Activated CD8-positive, alpha-beta T cell treated with anti-CD3 and anti-CD28 coated beads, Interleukin-2, amount 10 ng/mL, durations not matched to agents 7 days and 5 days (primary cell): ENCODE measurements around the gene PDCD10. TPM values are rescaled to one million over a fixed set of nuclear protein-coding genes. Genes with fewer than 3 reads are reported as not detected.
A peak's percentile ranks its signal among the peaks of the same experiment; 100 is the strongest.

Source experiments
- ATAC-seq: fragments of 150-1000 bp; cut with Tn5 transposase; one replicate; pipeline ENCODE4 v1.10.0; 2021; ENCODE audit warnings: moderate library complexity
- CTCF ChIA-PET: fragments of 350-600 bp; sonication (Branson Sonifier 250); formaldehyde crosslinking; loops from one replicate; lab custom pipeline; 2021; ENCODE audit warnings: antibody characterized with exemption; lab: Charles Lee
- POLR2A ChIA-PET: fragments of 350-600 bp; sonication (Branson Sonifier 250); formaldehyde crosslinking; loops from one replicate; lab custom pipeline; 2021; ENCODE audit warnings: antibody characterized with exemption; lab: Charles Lee
- DNase-seq: peaks from one replicate; pipeline ENCODE4 v3.0.0-alpha.2; 2020
- H3K27ac Mint-ChIP-seq: one replicate; pipeline ENCODE4 v1.8.0; 2021; ENCODE audit warnings: mild to moderate bottlenecking, mixed read lengths
- H3K27me3 Mint-ChIP-seq: one replicate; pipeline ENCODE4 v1.8.0; 2021; ENCODE audit warnings: low read depth, mixed read lengths
- H3K36me3 Mint-ChIP-seq: one replicate; pipeline ENCODE4 v1.8.0; 2021; ENCODE audit warnings: low read depth, mixed read lengths
- H3K4me1 Mint-ChIP-seq: one replicate; pipeline ENCODE4 v1.8.0; 2021; ENCODE audit warnings: low read depth, mixed read lengths
- H3K4me3 Mint-ChIP-seq: one replicate; pipeline ENCODE4 v1.8.0; 2021; ENCODE audit warnings: mild to moderate bottlenecking, mixed read lengths
- H3K9me3 Mint-ChIP-seq: one replicate; pipeline ENCODE4 v1.8.0; 2022; ENCODE audit warnings: mixed read lengths; ENCODE audit not compliant: insufficient read depth
- total RNA-seq, 2 experiments: library from RNA; stranded (reverse); gene quantifications; one replicate each; pipeline ENCODE4 v1.2.3, GENCODE V29; 2021

The PDCD10 gene
- total RNA-seq, 2 experiments from 2014 or later, result 69.6 to 72.2 TPM

DNA sequence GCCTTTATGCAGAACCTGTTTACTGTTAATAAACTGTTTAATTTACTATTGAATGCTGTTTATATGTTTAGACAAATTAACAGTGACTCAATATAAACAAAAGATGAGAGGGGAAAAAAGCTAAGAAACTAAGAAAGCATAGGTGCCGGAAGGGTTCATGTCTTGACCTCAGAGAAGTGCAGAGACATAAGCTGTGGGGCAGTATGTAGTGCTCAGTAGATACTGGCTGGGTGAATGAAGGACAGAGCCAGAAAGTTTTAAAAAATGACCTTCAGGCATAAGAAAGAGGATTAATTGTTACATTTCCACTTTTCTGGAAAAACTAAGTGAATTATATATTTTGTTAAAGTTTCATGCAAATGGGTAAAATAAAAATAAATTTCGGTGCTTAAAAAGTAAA, 15.0 kb upstream of the PDCD10 start:
- Mint-ChIP-seq H3K9me3 (no peaks in the 10 kb centered on the region), H3K4me1 (peaks cover 8% of the 10 kb centered on the region), H3K27ac (no peak overlapping the region), H3K4me3 (no peak overlapping the region), H3K36me3 (no peaks in the 10 kb centered on the region), H3K27me3 (no peaks in the 10 kb centered on the region)
- POLR2A ChIA-PET, result no interaction called here
- ATAC-seq, result no peak
- CTCF ChIA-PET, result interaction anchor here (1.1 kb wide), 3 partner anchors 9 to 65 kb away, joined by 3 to 8 read pairs (median 3); partner anchors contain the start of gene SERPINI1
- DNase-seq, result no peak

DNA sequence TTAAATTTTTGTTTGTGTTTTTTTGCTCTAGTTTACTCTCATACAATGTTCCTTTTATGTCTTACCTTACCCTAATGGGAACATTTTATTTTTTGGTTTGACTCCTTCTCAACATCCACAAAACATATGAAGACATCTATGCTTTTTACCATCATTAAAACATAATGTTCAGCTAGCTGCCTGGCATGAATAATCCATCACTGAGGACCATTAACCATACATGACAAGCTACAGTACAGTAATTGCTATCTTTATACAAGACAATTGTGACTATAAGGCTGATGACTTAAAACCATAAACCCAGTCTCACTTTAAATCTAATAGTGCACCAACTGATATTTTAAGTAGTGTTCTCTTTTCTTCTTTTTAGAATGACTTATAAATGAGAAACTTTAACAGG, 14.5 kb upstream of the PDCD10 start:
- Mint-ChIP-seq H3K36me3 (no peaks in the 10 kb centered on the region), H3K9me3 (no peaks in the 10 kb centered on the region), H3K27me3 (no peaks in the 10 kb centered on the region), H3K27ac (no peak overlapping the region), H3K4me3 (no peak overlapping the region), H3K4me1 (peaks cover 8% of the 10 kb centered on the region)
- DNase-seq, result no peak
- no peak for ATAC-seq
- CTCF ChIA-PET, result interaction anchor here (1.1 kb wide), 1 partner anchor 8 kb away, joined by 8 read pairs; no protein-coding TSS in a partner anchor
- POLR2A ChIA-PET, result no interaction called here

DNA sequence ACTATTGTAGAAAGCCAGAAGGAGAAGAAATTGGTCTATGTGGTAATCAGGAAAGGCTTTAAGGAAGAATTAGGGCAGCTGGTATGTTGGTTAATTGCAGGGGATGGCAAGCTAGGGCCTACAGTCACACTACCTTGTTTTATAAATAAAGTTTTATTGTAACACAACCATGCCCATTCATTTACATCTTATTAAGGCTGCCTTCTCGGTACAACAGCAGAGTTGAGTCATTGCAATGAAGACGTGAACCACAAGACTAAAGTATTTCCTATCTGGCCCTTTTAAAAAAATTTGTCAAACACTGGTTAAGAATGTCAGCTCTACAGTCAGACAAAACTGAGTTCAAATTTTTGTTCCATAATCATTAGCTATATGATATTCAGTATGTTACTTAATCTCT, 9.1 kb upstream of the PDCD10 start:
- H3K4me1 Mint-ChIP-seq, result peaks cover 9% of the 10 kb centered on the region
- no peaks in the 10 kb centered on the region for H3K36me3 Mint-ChIP-seq
- H3K27ac Mint-ChIP-seq, result no peak overlapping the region
- ChIA-PET CTCF (interaction anchor here (1.3 to 1.4 kb wide), 2 partner anchors 8 to 11 kb away, joined by 3 to 5 read pairs; partner anchors contain the start of genes PDCD10 and SERPINI1), POLR2A (no interaction called here)
- H3K27me3 Mint-ChIP-seq, result no peaks in the 10 kb centered on the region
- DNase-seq (no peak), ATAC-seq (no peak)
- H3K9me3 Mint-ChIP-seq, result no peaks in the 10 kb centered on the region
- no peak overlapping the region for H3K4me3 Mint-ChIP-seq

DNA sequence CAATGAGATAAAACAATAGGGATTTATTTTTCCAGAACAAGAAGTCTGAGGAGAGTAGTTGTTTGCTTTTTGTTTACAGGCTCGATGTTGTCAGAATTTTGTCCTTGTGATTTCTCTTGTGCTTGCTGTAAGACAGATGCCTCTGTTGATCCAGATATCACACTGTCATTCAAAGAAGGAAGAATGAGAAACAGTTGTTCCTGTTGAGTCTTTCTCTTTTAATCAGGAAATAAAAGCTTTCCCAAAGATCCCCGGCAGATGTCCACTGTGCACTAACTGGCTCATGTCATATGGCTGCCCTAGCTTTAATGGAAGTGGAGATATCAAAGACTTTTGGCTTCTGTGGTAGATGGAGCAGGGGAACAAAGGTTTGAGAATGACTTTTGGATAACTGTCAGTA, 7.6 kb upstream of the PDCD10 start:
- DNase-seq, result no peak
- Mint-ChIP-seq H3K4me1 (peaks cover 16% of the 10 kb centered on the region), H3K27ac (no peak overlapping the region), H3K4me3 (no peak overlapping the region), H3K36me3 (no peaks in the 10 kb centered on the region), H3K27me3 (no peaks in the 10 kb centered on the region), H3K9me3 (no peaks in the 10 kb centered on the region)
- ATAC-seq, result no peak
- POLR2A ChIA-PET, result no interaction called here
- CTCF ChIA-PET, result interaction anchor here (1.6 to 1.7 kb wide), 2 partner anchors 14 to 23 kb away, joined by 3 to 5 read pairs; no protein-coding TSS in a partner anchor

DNA sequence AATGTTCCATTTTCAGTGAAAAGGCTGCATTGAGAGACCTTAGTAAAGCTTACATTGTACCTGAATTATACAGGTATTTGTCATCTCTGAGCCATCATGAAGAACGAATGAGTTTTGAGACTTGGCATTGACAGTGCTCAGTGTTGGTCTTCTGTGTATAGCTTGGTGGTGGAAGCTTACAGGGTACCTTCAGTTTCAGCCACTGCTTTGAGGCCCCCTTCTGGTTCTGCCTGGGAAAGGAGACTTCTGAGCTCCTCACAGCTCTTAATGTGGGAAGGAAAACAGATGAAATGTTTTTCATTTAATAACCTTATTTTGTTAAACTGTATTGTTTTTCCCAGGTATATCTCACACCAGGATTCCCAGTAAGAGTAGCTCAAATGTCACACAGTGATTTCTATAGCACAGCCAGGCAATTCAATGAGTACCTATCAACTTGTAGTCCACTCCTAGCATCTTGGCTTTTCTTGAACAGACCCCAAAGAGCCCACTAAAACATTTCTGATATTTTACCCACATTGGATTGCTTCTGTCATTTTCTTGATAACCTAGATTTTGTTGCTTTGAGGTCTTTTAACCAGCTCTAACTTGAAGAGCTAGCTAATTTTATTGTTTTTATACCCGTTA, 6.4 kb upstream of the PDCD10 start:
- no peaks in the 10 kb centered on the region for H3K27me3 Mint-ChIP-seq
- ATAC-seq, result peak; percentile 97
- no peak overlapping the region for H3K27ac Mint-ChIP-seq
- H3K4me1 Mint-ChIP-seq, result peaks cover 16% of the 10 kb centered on the region
- peak; percentile 55 for DNase-seq
- H3K9me3 Mint-ChIP-seq, result no peaks in the 10 kb centered on the region
- no peaks in the 10 kb centered on the region for H3K36me3 Mint-ChIP-seq
- POLR2A ChIA-PET, result no interaction called here
- H3K4me3 Mint-ChIP-seq, result no peak overlapping the region
- CTCF ChIA-PET, result interaction anchor here (0.8 to 3.0 kb wide), 14 partner anchors 9 to 361 kb away, joined by 3 to 30 read pairs (median 4); partner anchors contain the start of gene ZBBX

DNA sequence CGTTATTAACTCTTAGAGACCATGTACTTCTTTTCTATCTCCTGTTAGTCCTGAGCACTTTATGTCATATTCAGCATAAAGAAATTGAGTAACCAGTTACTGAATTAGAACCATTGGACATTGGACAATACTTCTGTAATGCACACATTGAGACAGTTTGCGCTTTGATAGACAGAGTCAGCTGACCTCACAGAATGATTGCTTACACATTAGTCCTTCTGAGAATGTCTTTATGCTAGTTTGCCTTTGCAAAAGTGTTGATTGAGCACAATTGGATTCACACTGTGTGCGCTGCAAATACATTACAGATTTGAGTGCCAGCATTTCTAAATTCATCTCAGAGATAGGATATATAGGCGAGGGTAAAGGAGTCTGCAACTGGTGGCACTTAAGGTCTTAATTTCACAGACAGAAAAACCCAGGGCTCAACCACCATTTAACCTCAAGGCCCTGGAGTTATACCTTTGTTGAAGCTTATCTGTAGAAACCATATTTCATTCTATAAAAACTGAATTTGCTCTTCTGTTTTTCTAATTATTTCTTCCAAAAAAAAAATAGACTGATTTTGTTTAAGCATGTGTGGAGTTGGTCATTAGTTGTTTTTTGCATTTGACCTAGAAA, 4.6 kb upstream of the PDCD10 start:
- ChIA-PET CTCF (interaction anchor here (3.0 kb wide), 1 partner anchor 359 kb away, joined by 30 read pairs; the partner anchor contains the start of gene ZBBX), POLR2A (no interaction called here)
- Mint-ChIP-seq H3K27ac (no peak overlapping the region), H3K4me3 (no peak overlapping the region), H3K36me3 (no peaks in the 10 kb centered on the region), H3K4me1 (peaks cover 16% of the 10 kb centered on the region), H3K27me3 (no peaks in the 10 kb centered on the region), H3K9me3 (no peaks in the 10 kb centered on the region)
- DNase-seq, result no peak
- ATAC-seq, result no peak

DNA sequence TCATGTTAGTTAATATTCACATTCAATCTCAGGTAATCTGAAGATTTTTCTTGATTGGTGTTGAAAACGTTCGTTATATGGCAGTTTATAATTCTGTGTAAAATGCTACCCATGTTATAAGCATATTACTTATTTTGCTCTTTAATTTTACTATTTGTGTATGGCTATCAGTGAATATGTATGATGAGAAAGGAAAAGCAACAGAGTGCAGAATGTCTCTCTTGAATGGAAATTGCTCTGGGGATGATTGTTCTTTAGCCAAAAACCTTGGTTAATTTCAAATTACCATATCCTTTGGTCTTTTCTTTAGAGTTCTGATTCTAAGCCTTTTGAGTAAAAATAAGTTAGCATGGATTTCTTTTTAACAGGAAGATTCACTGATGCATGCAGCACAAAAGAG, 3.3 kb upstream of the PDCD10 start:
- ChIA-PET CTCF (no interaction called here), POLR2A (no interaction called here)
- Mint-ChIP-seq H3K27ac (no peak overlapping the region), H3K4me1 (peaks cover 15% of the 10 kb centered on the region), H3K9me3 (no peaks in the 10 kb centered on the region), H3K27me3 (no peaks in the 10 kb centered on the region), H3K36me3 (no peaks in the 10 kb centered on the region), H3K4me3 (no peak overlapping the region)
- DNase-seq (no peak), ATAC-seq (no peak)

DNA sequence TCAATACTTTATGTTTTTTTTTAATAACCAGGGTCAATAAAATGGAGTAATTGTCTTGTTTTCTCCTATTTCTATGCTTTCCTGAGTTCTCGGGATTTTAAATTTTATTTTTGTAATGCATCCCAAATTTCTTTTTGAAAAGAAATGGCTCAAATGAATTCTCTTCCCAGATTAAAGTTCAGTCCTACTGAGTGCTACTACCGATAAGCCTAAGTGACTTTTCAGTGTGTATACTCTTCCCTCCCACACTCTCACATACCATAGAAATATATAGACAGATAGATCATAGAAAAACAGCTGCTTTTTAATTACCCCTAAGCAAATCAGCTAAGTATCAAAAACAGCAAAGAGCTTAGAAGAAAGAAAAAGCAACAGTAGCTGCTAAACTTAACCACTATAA, 2.3 kb upstream of the PDCD10 start:
- H3K4me1 Mint-ChIP-seq, result peaks cover 25% of the 10 kb centered on the region
- CTCF ChIA-PET, result interaction anchor here (0.6 to 3.1 kb wide), 3 partner anchors 46 to 1950 kb away, joined by 3 to 13 read pairs (median 7); no protein-coding TSS in a partner anchor

DNA sequence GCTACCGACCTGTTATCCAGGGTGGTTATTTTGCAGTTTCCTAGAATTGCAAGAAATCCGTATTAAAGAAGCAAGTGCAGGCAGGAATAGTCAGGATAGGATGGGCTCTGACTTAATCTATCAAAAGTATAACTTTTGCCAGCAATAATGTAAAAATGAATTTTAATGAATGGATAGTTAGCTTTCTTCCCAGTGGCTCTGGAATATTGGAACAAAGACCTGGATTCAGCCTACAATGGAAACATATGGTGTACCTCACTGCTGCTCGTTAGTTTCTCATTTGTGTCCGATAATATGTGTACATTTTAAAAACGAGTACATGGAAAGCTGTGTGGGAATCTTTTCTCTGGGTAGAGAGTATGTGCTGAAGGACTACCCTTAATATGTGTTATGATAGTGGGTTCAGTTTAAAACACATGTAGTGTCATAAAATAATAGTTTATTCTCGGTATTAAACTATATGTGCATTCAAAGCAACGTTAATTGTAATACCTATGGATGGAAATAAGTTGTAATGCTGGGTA, 1.6 kb upstream of the PDCD10 start:
- peaks cover 32% of the 10 kb centered on the region for H3K4me1 Mint-ChIP-seq
- H3K36me3 Mint-ChIP-seq, result peaks cover 8% of the 10 kb centered on the region
- no peak overlapping the region for H3K27ac Mint-ChIP-seq
- no peak for DNase-seq
- no peak overlapping the region for H3K4me3 Mint-ChIP-seq
- no peaks in the 10 kb centered on the region for H3K27me3 Mint-ChIP-seq
- no peaks in the 10 kb centered on the region for H3K9me3 Mint-ChIP-seq
- ChIA-PET POLR2A (interaction anchor here (1.0 kb wide), 1 partner anchor 23 kb away, joined by 4 read pairs; no protein-coding TSS in a partner anchor), CTCF (interaction anchor here (0.6 to 3.1 kb wide), 6 partner anchors 8 to 1951 kb away, joined by 3 to 13 read pairs (median 4); no protein-coding TSS in a partner anchor)
- no peak for ATAC-seq

More for the DNA sequence above, 2.3 kb upstream of the PDCD10 start:
- Mint-ChIP-seq H3K9me3 (no peaks in the 10 kb centered on the region), H3K4me3 (no peak overlapping the region), H3K27me3 (no peaks in the 10 kb centered on the region), H3K27ac (no peak overlapping the region), H3K36me3 (peaks cover 8% of the 10 kb centered on the region)
- POLR2A ChIA-PET, result no interaction called here
- DNase-seq (no peak), ATAC-seq (no peak)

DNA sequence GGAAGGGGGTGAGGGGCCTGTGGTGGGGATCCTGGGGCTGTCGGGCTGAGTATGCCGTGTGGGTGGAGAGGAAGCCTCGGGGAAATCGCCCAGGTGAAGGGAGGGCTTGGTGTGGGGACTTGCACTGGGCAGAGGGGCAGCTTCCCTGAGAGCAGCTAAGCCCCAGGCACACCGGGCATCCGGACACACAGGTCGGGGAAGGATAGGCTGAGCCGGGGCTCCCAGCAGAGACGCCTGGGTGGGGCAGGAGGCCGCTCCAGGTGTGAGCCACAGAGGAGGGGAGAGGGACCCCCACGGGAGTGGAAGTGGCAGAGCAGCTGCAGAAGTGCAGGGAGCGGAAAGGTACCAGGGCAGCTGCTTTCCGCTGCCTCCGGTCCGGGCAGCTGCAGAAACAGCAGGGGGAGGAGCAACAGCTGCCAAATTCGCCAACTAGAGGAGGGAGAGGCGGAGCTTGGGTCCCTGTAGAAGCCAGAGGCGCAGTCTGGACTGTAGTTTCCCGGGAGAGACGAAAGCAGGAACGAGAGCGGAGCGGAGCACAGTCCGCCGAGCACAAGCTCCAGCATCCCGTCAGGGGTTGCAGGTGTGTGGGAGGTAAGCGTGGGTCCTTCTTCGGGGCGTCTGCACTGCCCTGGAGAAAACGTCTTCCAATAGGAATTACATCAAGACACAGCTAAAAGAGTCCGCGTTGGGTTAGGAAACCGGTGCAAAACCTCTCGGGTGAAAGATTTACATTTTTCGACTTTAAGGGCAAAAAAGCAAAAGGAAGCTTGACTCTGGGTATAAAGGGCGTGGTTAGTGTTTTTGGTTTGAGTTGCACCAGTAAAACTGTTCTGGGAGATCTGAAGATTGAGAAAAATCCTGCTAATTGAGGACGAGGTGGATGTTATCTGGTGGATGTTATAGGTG, 794 bp upstream of the PDCD10 start, which contains the start of gene SERPINI1:
Gene SERPINI1 (plus strand): TSS at position 489 of the 906 bp plus-strand sequence. CDS start 53,408 bp downstream, outside the sequence.
- POLR2A ChIA-PET, result interaction anchor here (0.5 to 1.0 kb wide), 3 partner anchors 15 to 32 kb away, joined by 3 to 4 read pairs (median 3); no protein-coding TSS in a partner anchor
- CTCF ChIA-PET, result interaction anchor here (1.1 to 3.1 kb wide), 5 partner anchors 9 to 146 kb away, joined by 3 to 13 read pairs (median 5); no protein-coding TSS in a partner anchor
- DNase-seq (peak; percentile 86), ATAC-seq (peak; percentile 64)
- H3K4me1 Mint-ChIP-seq, result peaks cover 32% of the 10 kb centered on the region
- H3K9me3 Mint-ChIP-seq, result no peaks in the 10 kb centered on the region
- H3K27me3 Mint-ChIP-seq, result no peaks in the 10 kb centered on the region
- H3K36me3 Mint-ChIP-seq, result peaks cover 8% of the 10 kb centered on the region
- H3K27ac Mint-ChIP-seq, result no peak within 1 kb of the TSS
- no peak within 1 kb of the TSS for H3K4me3 Mint-ChIP-seq

DNA sequence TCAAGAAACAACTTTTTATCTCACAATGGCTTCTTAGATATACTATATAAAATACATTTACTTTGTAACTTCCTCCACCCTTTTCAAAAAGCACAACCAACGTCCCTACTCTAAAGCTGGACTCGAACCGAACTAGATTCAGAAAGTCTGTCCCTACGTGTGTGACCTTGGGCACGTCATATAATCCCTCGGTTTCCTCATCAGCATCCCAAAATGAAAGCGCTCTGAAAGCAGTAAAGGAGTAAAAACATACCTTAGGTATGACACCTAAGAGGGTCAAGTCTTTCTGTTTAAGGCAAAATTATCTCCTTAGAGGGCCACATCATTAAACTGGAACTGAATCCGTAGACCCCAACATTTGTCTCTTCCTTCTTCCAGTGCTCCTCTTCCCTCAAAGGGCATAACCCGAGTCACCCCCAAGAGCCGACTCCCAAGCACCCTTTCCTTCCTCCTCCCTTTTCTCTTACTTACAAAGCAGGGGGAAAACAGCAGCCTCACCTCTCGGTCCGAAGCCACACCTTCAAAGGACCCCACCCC, 663 bp downstream of the PDCD10 start:
- Mint-ChIP-seq H3K4me3 (no peak overlapping the region), H3K36me3 (peaks cover 8% of the 10 kb centered on the region), H3K27me3 (no peaks in the 10 kb centered on the region), H3K9me3 (no peaks in the 10 kb centered on the region), H3K27ac (no peak overlapping the region), H3K4me1 (peaks cover 38% of the 10 kb centered on the region)
- ChIA-PET POLR2A (interaction anchor here (1.0 kb wide), 1 partner anchor 31 kb away, joined by 3 read pairs; no protein-coding TSS in a partner anchor), CTCF (no interaction called here)
- ATAC-seq, result no peak
- DNase-seq, result peak; percentile 32
